Effector CD4-positive, alpha-beta T cell (primary cell): ENCODE data around the gene MRPL41.
"Not testable (repeated sequence)": the region's sequence is repeated elsewhere in the genome, so short reads cannot be mapped to it uniquely, and the experiment has no call there.

Experiments used
- DNase-seq: peaks from one replicate; pipeline ENCODE4 v3.0.0-alpha.2; 2020

The MRPL41 gene

GRCh38 chr9:137588311-137588710 lies 36.6 kb downstream of the MRPL41 start:
- DNase-seq = no peak

DNA sequence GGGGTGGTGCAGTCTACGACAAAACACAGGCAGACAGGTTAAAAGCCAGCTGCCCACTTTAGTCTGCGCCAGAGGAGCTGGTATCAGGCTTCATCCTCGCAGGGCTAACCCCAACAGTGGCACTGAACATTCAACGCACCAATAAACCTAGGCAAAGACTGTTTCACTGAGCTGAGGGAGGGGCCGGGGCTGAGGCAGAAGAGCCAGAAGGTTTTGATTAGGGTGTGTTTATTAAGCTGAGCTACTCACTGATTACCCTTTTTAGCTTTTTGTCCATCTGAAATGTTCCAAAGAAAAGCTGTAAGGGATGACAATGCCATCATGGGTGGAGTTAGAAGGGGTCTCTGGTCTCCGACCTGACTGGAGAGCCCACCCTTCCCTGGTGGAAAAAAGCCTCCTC lies 37.2 kb downstream of the MRPL41 start:
- DNase-seq = no peak

GRCh38 chr9:137589441-137590122 lies 37.9 kb downstream of the MRPL41 start:
- DNase-seq = no peak

GRCh38 chr9:137590123-137590468 lies 38.4 kb downstream of the MRPL41 start:
- DNase-seq = no peak

- DNase-seq = peak; percentile 85
These were observed 39.0 kb downstream of the MRPL41 start, which contains the start of gene ZMYND19 for GRCh38 chr9:137590469-137591383. Gene ZMYND19 (minus strand): TSS chr9:137590512. CDS start chr9:137590263, 249 bp downstream.

DNA sequence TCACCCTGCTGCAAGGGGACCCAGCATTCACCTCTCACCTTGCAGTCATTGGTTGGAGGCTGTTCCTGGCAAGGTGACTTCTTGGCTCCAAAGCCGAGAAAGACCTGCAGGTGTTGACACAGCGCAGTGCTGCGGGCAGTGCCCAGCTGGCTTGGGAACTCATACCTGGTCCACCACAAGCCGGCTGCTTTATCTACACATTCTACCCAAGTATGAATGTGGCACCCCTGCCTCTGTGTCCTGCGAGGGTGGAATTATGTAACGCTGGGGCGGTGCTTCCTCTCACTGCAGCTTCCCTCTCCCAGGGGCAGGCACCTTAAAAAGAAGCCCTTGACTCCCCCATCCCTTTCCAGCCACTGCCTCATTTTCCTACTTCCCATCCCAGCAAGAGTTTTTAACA lies 41.1 kb downstream of the MRPL41 start:
- no peak for DNase-seq

- DNase-seq = no peak
These were observed 41.5 kb downstream of the MRPL41 start for GRCh38 chr9:137593176-137593575.

DNA sequence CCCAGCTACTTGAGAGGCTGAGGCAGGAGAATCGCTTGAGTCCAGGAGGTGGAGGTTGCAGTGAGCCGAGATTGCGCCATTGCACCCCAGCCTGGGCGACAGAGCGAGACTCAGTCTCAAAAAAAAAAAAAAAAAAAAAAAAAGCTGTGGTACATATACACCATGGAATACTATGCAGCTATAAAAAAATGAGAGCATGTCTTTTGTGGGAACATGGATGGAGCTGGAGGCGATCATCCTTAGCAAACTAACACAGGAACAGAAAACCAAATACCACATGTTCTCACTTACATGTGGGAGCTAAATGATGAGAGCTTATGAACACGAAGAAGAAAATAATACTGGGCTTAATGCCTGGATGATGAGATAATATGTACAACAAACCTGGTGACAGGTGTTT lies 44.9 kb downstream of the MRPL41 start:
- DNase-seq = not testable (repeated sequence)

DNA sequence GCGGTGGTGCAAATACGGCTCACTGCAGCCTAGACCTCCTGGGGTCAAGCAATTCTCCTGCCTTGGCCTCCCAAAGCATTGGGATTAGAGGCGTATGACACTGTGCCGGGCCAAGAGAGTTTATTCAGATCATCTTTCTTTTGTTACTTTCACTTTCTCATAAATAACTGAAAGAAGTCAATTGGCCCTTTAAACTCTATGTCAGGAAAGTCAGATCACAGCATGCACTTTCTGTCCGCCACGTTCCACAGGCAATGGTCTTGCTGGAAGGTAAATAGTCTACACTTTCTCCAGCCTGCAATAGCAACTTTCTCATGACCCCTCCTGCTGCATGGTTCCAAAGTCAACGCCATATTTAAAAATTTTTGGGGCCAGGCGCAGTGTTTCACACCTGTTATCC lies 47.3 kb downstream of the MRPL41 start:
- no peak for DNase-seq
